Midbrain (tissue), 1 donor: ENCODE data around the gene PRAC1.

ENCODE experiments used
- DNase-seq: peaks from one replicate; lab custom pipeline; 2025; lab: John Stamatoyannopoulos, UW

Gene PRAC1

GRCh38 chr17:48747445-48748363, 25.4 kb upstream of the PRAC1 start:
- DNase-seq, result no peak

GRCh38 chr17:48746916-48747444, 24.7 kb upstream of the PRAC1 start:
- DNase-seq, result no peak

GRCh38 chr17:48745381-48746275, 23.3 kb upstream of the PRAC1 start:
- no peak for DNase-seq

GRCh38 chr17:48740537-48740936, 18.2 kb upstream of the PRAC1 start:
- DNase-seq, result no peak

- DNase-seq, result no peak
These were observed 16.6 kb upstream of the PRAC1 start for GRCh38 chr17:48738803-48739526.

GRCh38 chr17:48738424-48738802, 16.1 kb upstream of the PRAC1 start:
- no peak for DNase-seq

GRCh38 chr17:48737330-48738043, 15.2 kb upstream of the PRAC1 start:
- no peak for DNase-seq

GRCh38 chr17:48735062-48735351, 12.7 kb upstream of the PRAC1 start:
- DNase-seq, result no peak

- no peak for DNase-seq
These were observed 12.2 kb upstream of the PRAC1 start for GRCh38 chr17:48734333-48735061.

GRCh38 chr17:48733632-48734328, 11.5 kb upstream of the PRAC1 start:
- DNase-seq, result no peak

GRCh38 chr17:48732688-48733629, 10.6 kb upstream of the PRAC1 start:
- DNase-seq, result no peak

GRCh38 chr17:48731355-48731754, 9.0 kb upstream of the PRAC1 start:
- DNase-seq, result no peak

- DNase-seq, result no peak
These were observed 7.9 kb upstream of the PRAC1 start for GRCh38 chr17:48730240-48730550.

GRCh38 chr17:48729335-48730239, 7.3 kb upstream of the PRAC1 start:
- DNase-seq, result no peak

GRCh38 chr17:48728232-48729231, 6.2 kb upstream of the PRAC1 start, which contains the start of gene HOXB13:
HOXB13 (minus strand) TSS chr17:48728750; CDS start chr17:48728593, 157 bp downstream.
- DNase-seq, result no peak

GRCh38 chr17:48727415-48728175, 5.3 kb upstream of the PRAC1 start:
- no peak for DNase-seq
